ENCODE results near the gene TSR1.

- TF ChIP-seq HDAC1 (IDR thresholded peaks at IDR 0.05) (no peak), MAX (CRISPR knock-in tag; IDR thresholded peaks at IDR 0.05) (no peak), POLR2AphosphoS5 (IDR thresholded peaks at IDR 0.05; ENCODE audit: control insufficient read depth, insufficient read depth, low read depth, low read length) (no peak)
Observed at GRCh38 chr17:2304931-2305330, 31.3 kb downstream of the TSR1 start.
